Measurements from ENCODE around the gene MARCHF9.

MARCHF9 gene

GRCh38 chr12:57739387-57739786 is 15.5 kb upstream of the MARCHF9 start:
- no peak for DNase-seq

- DNase-seq: no peak
Measured at GRCh38 chr12:57739914-57740538, 14.9 kb upstream of the MARCHF9 start.

GRCh38 chr12:57740656-57741412 is 14.1 kb upstream of the MARCHF9 start:
- DNase-seq: peak; percentile 83

DNA sequence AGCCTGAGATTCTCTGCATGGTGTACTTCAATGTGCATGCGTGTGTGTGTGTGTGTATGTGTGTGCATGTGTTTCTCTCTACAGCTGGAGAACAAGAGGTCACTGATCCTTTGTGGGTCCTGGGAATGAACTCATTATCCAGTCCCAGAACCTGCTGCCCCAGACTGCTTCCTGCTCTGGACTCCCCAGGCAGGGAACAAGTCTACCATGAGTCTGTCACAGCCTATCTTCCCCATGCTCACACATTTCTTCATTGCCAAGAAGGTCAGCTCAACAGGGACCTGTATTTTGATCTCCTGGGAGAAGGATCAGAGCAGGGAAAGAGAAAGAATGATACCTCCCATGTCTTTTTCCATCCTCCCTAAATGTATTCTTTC is 13.5 kb upstream of the MARCHF9 start:
- no peak for DNase-seq

- peak; percentile 88 for DNase-seq
Measured at GRCh38 chr12:57741844-57742738, 12.8 kb upstream of the MARCHF9 start.

DNA sequence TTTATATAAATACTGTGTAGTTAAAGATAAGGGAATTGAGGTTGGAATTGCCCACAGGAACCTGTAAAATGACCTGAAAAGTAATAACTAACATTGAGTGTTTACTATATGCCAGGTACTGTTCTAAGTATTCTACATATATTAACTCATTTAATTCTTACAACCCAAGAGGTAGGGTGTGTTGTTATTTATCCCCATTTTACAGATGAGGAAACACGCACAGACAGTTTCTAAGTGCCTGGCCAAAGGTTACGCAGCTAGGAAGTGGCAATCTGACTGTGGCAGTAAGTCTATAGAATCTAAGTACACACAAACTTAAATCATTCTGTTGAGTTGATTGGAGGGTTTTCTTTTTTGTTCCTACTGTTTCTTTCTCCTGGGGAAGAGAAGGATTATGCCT is 11.1 kb upstream of the MARCHF9 start:
- no peak for DNase-seq

- DNase-seq: peak; percentile 80
Measured at GRCh38 chr12:57744194-57744776, 10.6 kb upstream of the MARCHF9 start.

GRCh38 chr12:57744777-57745484 is 10.0 kb upstream of the MARCHF9 start, which contains the start of gene TSPAN31:
Gene TSPAN31 (plus strand): TSS chr12:57745039. CDS start chr12:57745155, 116 bp downstream.
- DNase-seq: peak; percentile 98

DNA sequence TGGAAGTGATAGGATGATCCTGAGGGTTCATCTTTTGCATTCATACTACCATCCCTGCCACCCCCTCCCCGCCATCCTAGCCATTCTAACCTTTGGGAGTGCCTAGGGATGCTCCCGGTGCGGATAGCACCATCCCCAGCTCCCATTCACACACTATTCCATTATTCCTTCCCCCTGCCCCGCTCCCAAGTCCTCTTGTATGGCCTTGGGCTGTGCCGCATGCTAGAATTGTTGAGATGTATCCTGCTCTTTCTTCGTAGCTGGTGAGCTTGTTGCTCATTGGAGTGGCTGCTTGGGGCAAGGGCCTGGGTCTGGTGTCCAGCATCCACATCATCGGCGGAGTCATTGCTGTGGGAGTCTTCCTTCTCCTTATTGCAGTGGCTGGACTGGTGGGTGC is 9.4 kb upstream of the MARCHF9 start:
- DNase-seq: no peak

DNA sequence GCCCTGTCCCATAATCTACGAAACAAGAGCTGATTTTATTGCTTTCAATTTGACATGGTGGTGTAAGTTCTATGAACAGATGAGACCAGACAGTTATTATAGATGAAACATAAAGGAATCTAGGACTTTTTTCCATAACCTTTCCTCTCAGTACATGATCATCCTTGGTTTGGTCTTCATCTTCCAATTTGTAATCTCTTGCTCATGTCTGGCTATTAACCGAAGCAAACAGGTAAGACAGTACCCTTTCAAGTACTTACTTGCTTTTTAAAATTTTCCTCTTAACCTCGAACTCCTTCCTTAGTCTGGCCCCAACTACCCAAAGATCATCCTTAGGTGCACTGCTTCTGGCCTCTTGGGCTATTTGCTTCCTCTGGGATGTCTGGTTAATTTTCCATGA is 8.9 kb upstream of the MARCHF9 start:
- no peak for DNase-seq

GRCh38 chr12:57749061-57749460 is 5.8 kb upstream of the MARCHF9 start:
- DNase-seq: no peak

GRCh38 chr12:57750561-57751431 is 4.1 kb upstream of the MARCHF9 start:
- no peak for DNase-seq

GRCh38 chr12:57751432-57751787 is 3.5 kb upstream of the MARCHF9 start:
- DNase-seq: no peak

GRCh38 chr12:57751788-57752667 is 2.9 kb upstream of the MARCHF9 start, which contains the start of gene CDK4:
Gene CDK4 (minus strand): TSS chr12:57752310. CDS start chr12:57751717, 593 bp downstream.
- peak; percentile 99 for DNase-seq

DNA sequence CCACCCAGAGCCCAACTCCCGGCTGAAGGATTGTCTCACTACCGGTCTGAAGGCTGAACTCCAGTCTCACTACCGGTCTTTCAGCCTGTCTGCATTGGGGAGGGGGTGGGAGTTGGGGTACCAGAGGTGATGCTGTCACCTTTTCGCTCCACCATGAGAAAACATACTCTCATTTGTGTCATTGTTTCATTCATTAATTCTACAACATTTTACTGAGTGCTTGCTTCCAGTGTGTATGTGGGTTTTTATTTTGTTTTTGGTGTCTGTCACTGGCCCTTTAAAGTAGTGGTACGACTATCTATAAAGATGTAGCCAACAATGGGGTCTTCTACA is 2.3 kb upstream of the MARCHF9 start:
- DNase-seq: no peak

- DNase-seq: no peak
Measured at GRCh38 chr12:57753756-57754337, 1.1 kb upstream of the MARCHF9 start.

GRCh38 chr12:57755194-57755453 is 221 bp downstream of the MARCHF9 start:
- no peak for DNase-seq

DNA sequence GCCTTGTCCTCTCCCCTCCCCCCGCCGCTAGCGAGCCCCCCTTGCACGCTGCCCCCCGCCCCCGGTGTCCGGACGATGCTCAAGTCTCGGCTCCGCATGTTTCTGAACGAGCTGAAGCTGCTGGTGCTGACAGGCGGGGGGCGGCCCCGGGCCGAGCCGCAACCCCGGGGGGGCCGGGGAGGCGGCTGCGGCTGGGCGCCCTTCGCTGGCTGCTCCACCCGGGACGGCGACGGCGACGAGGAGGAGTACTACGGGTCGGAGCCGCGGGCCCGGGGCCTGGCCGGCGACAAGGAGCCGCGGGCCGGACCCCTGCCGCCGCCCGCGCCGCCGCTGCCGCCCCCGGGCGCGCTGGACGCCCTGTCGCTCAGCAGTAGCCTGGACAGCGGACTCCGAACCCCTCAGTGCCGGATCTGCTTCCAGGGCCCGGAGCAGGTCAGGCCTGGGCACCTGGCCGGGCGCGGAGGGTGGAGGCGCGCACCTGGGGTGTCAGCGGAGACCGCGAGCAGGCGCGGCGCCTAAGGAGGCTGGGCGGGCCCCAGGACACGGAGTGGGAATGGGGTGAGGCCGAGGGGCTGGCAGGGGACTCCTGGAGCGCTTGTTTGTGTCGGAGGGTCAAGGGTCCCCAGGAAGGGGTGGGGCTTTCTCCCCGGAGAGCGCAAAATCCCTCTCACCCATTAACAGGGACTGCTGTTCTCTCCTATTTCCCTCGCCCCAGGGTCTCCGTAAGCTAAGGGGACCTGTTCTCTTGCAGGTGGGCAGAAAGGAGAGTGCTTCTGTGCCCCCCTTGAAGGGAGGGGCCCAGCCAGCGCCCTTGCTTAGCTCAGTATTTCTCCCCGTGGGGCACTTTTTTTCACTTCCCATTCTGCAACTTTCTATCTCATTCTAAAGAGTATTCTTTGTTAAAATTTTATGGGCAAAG is 810 bp downstream of the MARCHF9 start:
- peak; percentile 47 for DNase-seq
